HCT116 (cell line): ENCODE data around the gene ETS1. TPM values are rescaled to one million over a fixed set of nuclear protein-coding genes. Genes with fewer than 3 reads are reported as not detected.

Experiments used
- ATAC-seq: fragments of 200-7000 bp; cut with Tn5 transposase; 2 replicates; pipeline ENCODE4 v1.9.1; 2020; ENCODE audit warnings: mild to moderate bottlenecking, moderate library complexity
- BruUV-seq: library from RNA; stranded (reverse); fragments of 400-500 nt; replicated peaks from 2 replicates; lab custom pipeline; 2021; lab: Mats Ljungman, UMichigan
- CTCF ChIA-PET: fragments of 300-600 bp; sonication (Branson Sonifier 250); formaldehyde crosslinking; loops from one replicate; lab custom pipeline; 2021; ENCODE audit warnings: antibody characterized with exemption; lab: Charles Lee
- POLR2A ChIA-PET: fragments of 300-600, 350-600 bp; sonication (Branson Sonifier 250); formaldehyde crosslinking; loops from one replicate; lab custom pipeline; 2021; ENCODE audit warnings: antibody characterized with exemption; lab: Charles Lee
- RAD21 ChIA-PET, 2 experiments: fragments of 300-600 bp; sonication (Branson Sonifier 250); formaldehyde crosslinking; loops; one replicate each; lab custom pipeline; 2023; ENCODE audit warnings: low total read pairs in 2 of 2; ENCODE audit not compliant: uncharacterized antibody in 2 of 2, unreplicated experiment in 2 of 2, low non-redundant PET in 1 of 2; lab: Charles Lee
- DNase-seq: peaks from one replicate; pipeline ENCODE4 v3.0.0-alpha.2; 2010; ENCODE audit warnings: low read depth, low spot score
- H2AFZ ChIP-seq: fragments of 200-600 bp; shearing (Covaris generic), sonication (generic); 2 replicates; pipeline ENCODE4 v1.6.1; 2017; ENCODE audit warnings: low read depth, mixed run types, mixed read lengths, antibody characterized with exemption, low read length; ENCODE audit not compliant: poor library complexity, severe bottlenecking
- H3K27ac ChIP-seq: 2 replicates; pipeline ENCODE4 v1.5.1; 2012; ENCODE audit warnings: low read depth, low read length
- H3K27me3 ChIP-seq: fragments of 200-600 bp; sonication (generic); 2 replicates; pipeline ENCODE4 v1.6.1; 2016; ENCODE audit warnings: mixed run types, low read length, mixed read lengths; ENCODE audit not compliant: insufficient read depth
- H3K36me3 ChIP-seq, 2 experiments: fragments of 200-500 bp in 1 of 2; fragments of 200-600 bp in 1 of 2; sonication (Bioruptor generic) in 1 of 2; sonication (generic) in 1 of 2; 2 replicates each; pipeline versions ENCODE4 v1.5.1 to v1.6.1; 2014 to 2016; ENCODE audit warnings: low read length in 2 of 2, inconsistent platforms in 1 of 2, mixed read lengths in 1 of 2, mixed run types in 1 of 2; ENCODE audit not compliant: insufficient read depth in 2 of 2, control insufficient read depth in 1 of 2
- H3K4me1 ChIP-seq, 2 experiments: fragments of 200-600 bp in 1 of 2; sonication (generic) in 1 of 2; 2 replicates each; pipeline versions ENCODE4 v1.5.1 to v1.6.1; 2012 to 2017; ENCODE audit warnings: low read length in 2 of 2, inconsistent platforms in 1 of 2, mild to moderate bottlenecking in 1 of 2, mixed read lengths in 1 of 2, mixed run types in 1 of 2, moderate library complexity in 1 of 2; ENCODE audit not compliant: insufficient read depth in 2 of 2, control insufficient read depth in 1 of 2
- H3K4me2 ChIP-seq: fragments of 200-600 bp; sonication (generic); 2 replicates; pipeline ENCODE4 v1.6.1; 2017; ENCODE audit warnings: mixed run types, low read length, mixed read lengths
- H3K4me3 ChIP-seq, 2 experiments: fragments of 200-600 bp in 1 of 2; sonication (generic) in 1 of 2; replicated peaks in 1 of 2; 2 replicates each; pipeline ENCODE4 v1.5.1; 2011 to 2016; ENCODE audit warnings: low read length in 2 of 2, control low read depth in 1 of 2, low read depth in 1 of 2, mild to moderate bottlenecking in 1 of 2, mixed read lengths in 1 of 2, mixed run types in 1 of 2
- H3K79me2 ChIP-seq: fragments of 200-600 bp; sonication (generic); 2 replicates; pipeline ENCODE4 v1.6.1; 2017; ENCODE audit warnings: mild to moderate bottlenecking, mixed run types, low read length, moderate library complexity, mixed read lengths; ENCODE audit not compliant: insufficient read depth
- H3K9ac ChIP-seq: fragments of 200-600 bp; sonication (generic); 2 replicates; pipeline ENCODE4 v1.6.1; 2016; ENCODE audit warnings: low read length, mixed read lengths
- H3K9me2 ChIP-seq: fragments of 200-600 bp; sonication (generic), shearing (Covaris generic); 2 replicates; pipeline ENCODE4 v1.6.1; 2017; ENCODE audit warnings: mixed run types, mild to moderate bottlenecking, moderate library complexity; ENCODE audit not compliant: insufficient read depth
- H3K9me3 ChIP-seq, 2 experiments: fragments of 200-500 bp in 1 of 2; fragments of 200-600 bp in 1 of 2; sonication (Bioruptor generic) in 1 of 2; sonication (generic) in 1 of 2; 2 replicates each; pipeline ENCODE4 v1.6.1; 2014 to 2017; ENCODE audit warnings: low read length in 2 of 2, mixed read lengths in 2 of 2, inconsistent platforms in 1 of 2, low read depth in 1 of 2, mild to moderate bottlenecking in 1 of 2, mixed run types in 1 of 2, moderate library complexity in 1 of 2; ENCODE audit not compliant: control insufficient read depth in 1 of 2, insufficient read depth in 1 of 2
- H4K20me1 ChIP-seq: fragments of 200-600 bp; sonication (generic), shearing (Covaris generic); 2 replicates; pipeline ENCODE4 v1.6.1; 2017; ENCODE audit warnings: mixed run types, mild to moderate bottlenecking, moderate library complexity; ENCODE audit not compliant: insufficient read depth
- CBX3 ChIP-seq: IDR thresholded peaks from 2 replicates; pipeline ENCODE4 v1.6.1; 2012; ENCODE audit warnings: low read depth
- CEBPB ChIP-seq: IDR thresholded peaks from 2 replicates; pipeline ENCODE4 v1.6.1; 2012; ENCODE audit warnings: low read depth
- CTCF ChIP-seq, 3 experiments: fragments of 200-600 bp in 1 of 3; sonication (generic) in 1 of 3; IDR thresholded peaks in 2 of 3; conservative IDR thresholded peaks in 1 of 3; 2 replicates each; pipeline ENCODE4 v1.5.1; 2012 to 2017; ENCODE audit warnings: low read depth in 2 of 3, low read length in 2 of 3, antibody characterized with exemption in 1 of 3, borderline replicate concordance in 1 of 3, control low read depth in 1 of 3, mild to moderate bottlenecking in 1 of 3, mixed read lengths in 1 of 3, mixed run types in 1 of 3, moderate library complexity in 1 of 3; ENCODE audit not compliant: insufficient read depth in 1 of 3
- EZH2 ChIP-seq: fragments of 200-600 bp; sonication (generic); IDR thresholded peaks from 2 replicates; pipeline ENCODE4 v1.6.1; 2017; ENCODE audit warnings: antibody characterized with exemption, mixed run types
- EZH2phosphoT487 ChIP-seq: fragments of 200-600 bp; IDR thresholded peaks from 2 replicates; pipeline ENCODE4 v1.6.1; 2018; ENCODE audit warnings: antibody characterized with exemption, borderline replicate concordance
- FOSL1 ChIP-seq: IDR thresholded peaks from 2 replicates; pipeline ENCODE4 v1.6.1; 2012; ENCODE audit warnings: low read depth
- POLR2A ChIP-seq: IDR thresholded peaks from 2 replicates; pipeline ENCODE4 v1.7.0; 2011; ENCODE audit warnings: borderline replicate concordance; ENCODE audit not compliant: insufficient read depth, insufficient read length; ENCODE audit errors: extremely low read depth
- POLR2AphosphoS5 ChIP-seq: IDR thresholded peaks from 2 replicates; pipeline ENCODE4 v1.6.1; 2011; ENCODE audit warnings: mild to moderate bottlenecking, low read depth, low read length, moderate library complexity
- RAD21 ChIP-seq: IDR thresholded peaks from 2 replicates; pipeline ENCODE4 v1.6.1; 2012; ENCODE audit warnings: low read depth, mild to moderate bottlenecking
- REST ChIP-seq: IDR thresholded peaks from 2 replicates; pipeline ENCODE4 v1.6.1; 2012; ENCODE audit warnings: low read depth
- SRF ChIP-seq: IDR thresholded peaks from 2 replicates; pipeline ENCODE4 v1.6.1; 2012; ENCODE audit warnings: low read depth
- TCF7L2 ChIP-seq: IDR thresholded peaks from 2 replicates; pipeline ENCODE4 v1.7.0; 2011; ENCODE audit warnings: borderline replicate concordance, inconsistent platforms; ENCODE audit not compliant: insufficient read depth, insufficient read length; ENCODE audit errors: extremely low read depth
- YY1 ChIP-seq: IDR thresholded peaks from 2 replicates; pipeline ENCODE4 v1.6.1; 2011; ENCODE audit warnings: low read length, low read depth, moderate library complexity, mild to moderate bottlenecking; ENCODE audit not compliant: insufficient replicate concordance; ENCODE audit errors: extremely low read depth
- ZFX ChIP-seq: fragments of 450-650 bp; IDR thresholded peaks from 2 replicates; pipeline ENCODE4 v1.6.1; 2017
- ZNF274 ChIP-seq: fragments of 200-500 bp; sonication (Bioruptor generic); IDR thresholded peaks from 2 replicates; pipeline ENCODE4 v1.6.1; 2014; ENCODE audit warnings: mild to moderate bottlenecking, low read depth, low read length, inconsistent platforms
- intact Hi-C: fragments of 100-400 bp; cut with micrococcal nuclease; formaldehyde crosslinking; loops from 2 replicates; pipeline ENCODE4 v1.10.0; 2022
- total RNA-seq: library from RNA; stranded (reverse); gene quantifications from one replicate; pipeline ENCODE4 v1.2.1, GENCODE V29; 2021; ENCODE audit not compliant: unreplicated experiment
- TF ChIP-seq, protein P1 (sequence below): IDR thresholded peaks from 2 replicates; pipeline ENCODE4 v1.6.1; 2011; ENCODE audit warnings: mild to moderate bottlenecking, low read length, moderate library complexity; ENCODE audit not compliant: insufficient replicate concordance; ENCODE audit errors: extremely low read depth
- TF ChIP-seq, protein P2 (sequence below): IDR thresholded peaks from 2 replicates; pipeline ENCODE4 v1.6.1; 2012

The ETS1 gene
- total RNA-seq, 1 experiment from 2014 or later = 9.2 TPM

- no peaks in the 10 kb centered on the region for H3K9me3 ChIP-seq
- DNase-seq = no peak
- no peaks in the 10 kb centered on the region for H3K36me3 ChIP-seq
- ATAC-seq = no peak
- no peaks in the 10 kb centered on the region for H4K20me1 ChIP-seq
- H3K79me2 ChIP-seq = no peaks in the 10 kb centered on the region
- no peak overlapping the region for H3K4me2 ChIP-seq
- POLR2A ChIA-PET = no interaction called here
- no peak overlapping the region for H3K27ac ChIP-seq
- no peak overlapping the region for H2AFZ ChIP-seq
- peaks cover 69% of the 10 kb centered on the region for H3K27me3 ChIP-seq
- H3K9ac ChIP-seq = no peak overlapping the region
- no peak overlapping the region for H3K4me3 ChIP-seq
- no peaks in the 10 kb centered on the region for H3K4me1 ChIP-seq
- BruUV-seq = no TSS peak
- intact Hi-C loops = no loop called here
- TF ChIP-seq EZH2 = no peak
- TF ChIP-seq ZNF274 = no peak
- no peak for TF ChIP-seq POLR2AphosphoS5
- TF ChIP-seq ZFX = no peak
- TF ChIP-seq, protein P1, sequence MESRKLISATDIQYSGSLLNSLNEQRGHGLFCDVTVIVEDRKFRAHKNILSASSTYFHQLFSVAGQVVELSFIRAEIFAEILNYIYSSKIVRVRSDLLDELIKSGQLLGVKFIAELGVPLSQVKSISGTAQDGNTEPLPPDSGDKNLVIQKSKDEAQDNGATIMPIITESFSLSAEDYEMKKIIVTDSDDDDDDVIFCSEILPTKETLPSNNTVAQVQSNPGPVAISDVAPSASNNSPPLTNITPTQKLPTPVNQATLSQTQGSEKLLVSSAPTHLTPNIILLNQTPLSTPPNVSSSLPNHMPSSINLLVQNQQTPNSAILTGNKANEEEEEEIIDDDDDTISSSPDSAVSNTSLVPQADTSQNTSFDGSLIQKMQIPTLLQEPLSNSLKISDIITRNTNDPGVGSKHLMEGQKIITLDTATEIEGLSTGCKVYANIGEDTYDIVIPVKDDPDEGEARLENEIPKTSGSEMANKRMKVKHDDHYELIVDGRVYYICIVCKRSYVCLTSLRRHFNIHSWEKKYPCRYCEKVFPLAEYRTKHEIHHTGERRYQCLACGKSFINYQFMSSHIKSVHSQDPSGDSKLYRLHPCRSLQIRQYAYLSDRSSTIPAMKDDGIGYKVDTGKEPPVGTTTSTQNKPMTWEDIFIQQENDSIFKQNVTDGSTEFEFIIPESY = no peak
- no peak for TF ChIP-seq REST
- no peak for TF ChIP-seq TCF7L2
- no peak for TF ChIP-seq RAD21
- no peak for TF ChIP-seq SRF
- TF ChIP-seq CTCF (IDR thresholded peaks at IDR 0.05 in 2 of 3, conservative IDR thresholded peaks at IDR 0.05 in 1 of 3; ENCODE audit: borderline replicate concordance in 1 of 3, insufficient read depth in 1 of 3, low read depth in 2 of 3, low read length in 2 of 3) = no peak
- TF ChIP-seq CEBPB = no peak
- TF ChIP-seq EZH2phosphoT487 = no peak
- no peak for TF ChIP-seq YY1
- TF ChIP-seq, protein P2, sequence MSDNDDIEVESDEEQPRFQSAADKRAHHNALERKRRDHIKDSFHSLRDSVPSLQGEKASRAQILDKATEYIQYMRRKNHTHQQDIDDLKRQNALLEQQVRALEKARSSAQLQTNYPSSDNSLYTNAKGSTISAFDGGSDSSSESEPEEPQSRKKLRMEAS = no peak
- TF ChIP-seq CBX3 = no peak
- TF ChIP-seq POLR2A = no peak
- no peak for TF ChIP-seq FOSL1
- TF ChIP-seq, all 23 proteins: peak for 0
- H3K9me2 ChIP-seq = no peaks in the 10 kb centered on the region
- CTCF ChIA-PET = no interaction called here
- RAD21 ChIA-PET = no interaction called here
These were observed 11.4 kb downstream of the ETS1 start for GRCh38 chr11:128575961-128576350.
